GM19328 (cell line): ENCODE measurements around the gene KPNA6.

Source experiments
- ATAC-seq: cut with Tn5 transposase; IDR thresholded peaks from one replicate; pipeline ENCODE4 v1.9.1; 2021; ENCODE audit warnings: mild to moderate bottlenecking, moderate library complexity; ENCODE audit not compliant: unreplicated experiment

Gene KPNA6

GRCh38 chr1:32186077-32186476 is 78.2 kb downstream of the KPNA6 start:
- ATAC-seq: no peak

GRCh38 chr1:32186491-32186890 is 78.6 kb downstream of the KPNA6 start:
- no peak for ATAC-seq

GRCh38 chr1:32187850-32188249 is 80.0 kb downstream of the KPNA6 start:
- ATAC-seq: no peak

- no peak for ATAC-seq
Observed at GRCh38 chr1:32192220-32192948, 84.5 kb downstream of the KPNA6 start.

- no peak for ATAC-seq
Observed at GRCh38 chr1:32194984-32195383, 87.1 kb downstream of the KPNA6 start.

GRCh38 chr1:32195531-32195930 is 87.7 kb downstream of the KPNA6 start:
- no peak for ATAC-seq

GRCh38 chr1:32195972-32196823 is 88.3 kb downstream of the KPNA6 start:
- no peak for ATAC-seq

- ATAC-seq: no peak
Observed at GRCh38 chr1:32197074-32197473, 89.2 kb downstream of the KPNA6 start.

- no peak for ATAC-seq
Observed at GRCh38 chr1:32197837-32198236, 90.0 kb downstream of the KPNA6 start.

GRCh38 chr1:32198237-32199042 is 90.6 kb downstream of the KPNA6 start:
- ATAC-seq: no peak

GRCh38 chr1:32199043-32199716 is 91.3 kb downstream of the KPNA6 start:
- ATAC-seq: no peak

- no peak for ATAC-seq
Observed at GRCh38 chr1:32199717-32200072, 91.8 kb downstream of the KPNA6 start.

GRCh38 chr1:32200226-32201010 is 92.6 kb downstream of the KPNA6 start, which contains the start of gene CCDC28B:
Gene CCDC28B, plus strand, starts transcription at chr1:32200595. Its CDS starts 1,341 bp downstream, at chr1:32201936.
- no peak for ATAC-seq

GRCh38 chr1:32201011-32201855 is 93.4 kb downstream of the KPNA6 start:
- no peak for ATAC-seq

GRCh38 chr1:32204943-32205361 is 97.1 kb downstream of the KPNA6 start:
- ATAC-seq: no peak

GRCh38 chr1:32205401-32206370 is 97.8 kb downstream of the KPNA6 start, which contains the start of gene IQCC:
Gene IQCC, plus strand, starts transcription at chr1:32205671. Its CDS starts 11 bp downstream, at chr1:32205682.
- peak; percentile 49 for ATAC-seq

- no peak for ATAC-seq
Observed at GRCh38 chr1:32208469-32208868, 100.6 kb downstream of the KPNA6 start.

GRCh38 chr1:32208891-32209328 is 101.1 kb downstream of the KPNA6 start, which contains the start of gene DCDC2B:
Gene DCDC2B, plus strand, starts transcription at chr1:32209089. Its CDS starts 5 bp downstream, at chr1:32209094.
- no peak for ATAC-seq
